ENCODE data around the gene SLC9A5. TPM values are rescaled to one million over a fixed set of nuclear protein-coding genes. Genes with fewer than 3 reads are reported as not detected.

The SLC9A5 gene
- 0.57 and 1.9 TPM in 2 replicates for total RNA-seq (2014; rRNA removed; shearing (Covaris generic))
- 0.70 and 0.76 TPM in 2 replicates for polyA plus RNA-seq (2015; cell fraction: cytosol; rRNA removed)
- 5.7 and 7.2 TPM in 2 replicates for polyA plus RNA-seq (2015; cell fraction: nucleus; rRNA removed)

DNA sequence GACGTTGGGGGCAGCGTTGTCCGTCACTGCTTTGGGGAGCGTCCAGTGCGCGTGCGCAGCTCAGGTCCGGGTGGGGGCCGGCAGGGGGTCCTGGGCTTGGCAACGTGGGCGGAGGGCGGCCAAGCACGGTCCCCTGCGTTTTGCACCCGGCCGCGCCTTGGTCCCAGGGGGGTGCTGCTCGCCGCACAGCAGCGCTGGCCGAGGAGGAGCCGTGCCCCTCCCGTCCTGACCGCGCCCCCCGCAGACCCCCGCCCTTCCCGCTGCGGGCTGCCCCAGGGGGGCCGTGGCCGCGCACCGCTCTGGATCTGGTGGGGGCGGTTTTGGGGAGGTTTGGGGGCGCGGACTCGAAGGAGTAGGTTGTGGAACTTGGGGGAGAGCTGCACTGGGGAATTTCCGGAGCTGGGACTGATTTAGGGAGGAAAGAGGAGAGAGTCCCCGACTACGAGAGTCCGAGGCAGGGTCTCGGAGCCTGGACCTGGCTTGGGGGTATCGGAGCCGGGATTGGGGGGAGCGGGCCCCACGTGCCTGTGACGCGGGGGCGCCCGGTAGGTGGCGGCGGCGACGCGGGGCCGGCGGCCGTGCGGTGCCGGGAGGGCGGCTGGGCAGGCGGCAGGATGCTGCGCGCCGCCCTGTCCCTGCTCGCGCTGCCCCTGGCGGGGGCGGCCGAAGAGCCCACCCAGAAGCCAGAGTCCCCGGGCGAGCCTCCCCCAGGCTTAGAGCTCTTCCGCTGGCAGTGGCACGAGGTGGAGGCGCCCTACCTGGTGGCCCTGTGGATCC lies at the start of gene SLC9A5:
TSS of gene SLC9A5 (plus strand) at position 579 of the 777 bp plus-strand sequence. CDS start at position 615, 36 bp downstream.
- no peak for DNase-seq (ENCODE audit: low read depth)

DNA sequence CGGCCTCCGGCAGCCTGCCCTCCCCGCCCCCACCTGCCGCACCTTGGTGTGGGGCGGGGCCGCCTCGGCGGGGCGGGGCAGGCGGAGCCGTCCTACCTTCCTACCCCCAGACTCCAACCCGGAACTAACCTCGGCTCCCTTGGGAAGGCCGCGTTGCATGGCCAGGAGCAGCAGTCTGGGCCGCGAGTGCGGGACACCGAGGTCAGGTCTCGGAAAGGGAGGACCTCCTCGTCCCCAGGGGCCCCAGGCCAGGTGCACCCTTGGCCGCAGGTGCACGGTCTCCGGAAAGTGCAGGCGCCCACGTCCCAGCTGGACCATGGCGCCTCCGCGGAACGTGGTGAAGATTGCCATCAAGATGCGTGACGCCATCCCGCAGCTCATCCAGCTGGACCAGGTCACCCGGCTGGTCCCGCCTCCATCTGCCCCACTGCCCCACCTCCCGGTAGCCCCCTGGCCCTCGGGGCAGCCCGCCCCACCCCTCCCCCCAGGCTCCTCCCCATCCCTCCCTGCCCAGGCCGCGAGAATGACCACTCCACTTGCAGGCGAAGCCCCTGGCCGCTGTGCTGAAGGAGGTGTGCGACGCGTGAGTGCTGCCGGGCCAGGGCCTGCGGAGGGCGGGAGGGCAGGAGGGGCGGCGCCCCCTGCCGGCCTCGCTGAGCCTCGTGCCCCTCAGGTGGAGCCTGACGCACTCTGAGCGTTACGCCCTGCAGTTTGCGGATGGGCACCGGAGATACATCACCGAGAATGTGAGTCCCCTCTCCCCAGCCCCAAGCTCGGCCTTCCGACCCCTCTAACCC lies 49.6 kb upstream of the SLC9A5 start, which contains the start of gene ELMO3:
TSS of gene ELMO3 (plus strand) at position 121 of the 797 bp plus-strand sequence. CDS start at position 317, 196 bp downstream.
- no peak for DNase-seq (ENCODE audit: low read depth)

DNA sequence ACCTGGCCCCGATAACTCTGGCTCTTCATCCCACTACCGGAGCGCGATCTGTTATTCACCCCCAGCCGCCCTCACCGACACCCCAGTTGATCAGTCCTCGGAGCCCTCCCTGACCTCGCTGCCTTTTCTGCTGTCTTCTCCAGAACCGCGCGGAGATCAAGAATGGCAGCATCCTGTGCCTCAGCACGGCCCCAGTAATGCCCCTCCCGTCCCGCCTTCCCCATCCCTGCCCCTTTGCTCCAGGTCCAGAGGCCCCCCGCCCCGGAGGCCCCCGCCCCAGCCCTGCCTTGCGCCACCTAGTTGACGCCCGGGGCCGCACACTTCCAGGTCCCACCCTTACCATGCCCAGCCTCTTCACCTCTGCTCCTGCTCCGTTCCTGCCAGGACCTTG lies 49.0 kb upstream of the SLC9A5 start:
- DNase-seq (ENCODE audit: low read depth) = no peak

- DNase-seq (ENCODE audit: low read depth) = no peak
Observed at GRCh38 chr16:67200491-67200890, 48.3 kb upstream of the SLC9A5 start.

GRCh38 chr16:67201411-67202345 lies 47.1 kb upstream of the SLC9A5 start:
- DNase-seq (ENCODE audit: low read depth) = no peak

DNA sequence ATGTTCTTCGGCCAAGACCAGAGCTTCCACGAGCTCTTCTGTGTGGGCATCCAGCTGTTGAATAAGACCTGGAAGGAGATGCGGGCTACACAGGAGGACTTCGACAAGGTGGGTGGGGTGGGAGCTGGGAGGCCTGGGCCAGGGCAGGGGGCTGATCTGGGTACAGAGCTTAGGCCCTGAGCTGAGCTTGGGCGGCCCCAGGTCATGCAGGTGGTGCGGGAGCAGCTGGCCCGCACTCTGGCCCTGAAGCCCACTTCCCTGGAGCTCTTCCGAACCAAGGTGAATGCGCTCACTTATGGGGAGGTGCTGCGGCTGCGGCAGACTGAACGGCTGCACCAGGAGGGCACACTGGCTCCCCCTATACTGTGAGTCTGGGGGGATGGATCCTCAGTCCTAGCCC lies 46.4 kb upstream of the SLC9A5 start:
- no peak for DNase-seq (ENCODE audit: low read depth)

DNA sequence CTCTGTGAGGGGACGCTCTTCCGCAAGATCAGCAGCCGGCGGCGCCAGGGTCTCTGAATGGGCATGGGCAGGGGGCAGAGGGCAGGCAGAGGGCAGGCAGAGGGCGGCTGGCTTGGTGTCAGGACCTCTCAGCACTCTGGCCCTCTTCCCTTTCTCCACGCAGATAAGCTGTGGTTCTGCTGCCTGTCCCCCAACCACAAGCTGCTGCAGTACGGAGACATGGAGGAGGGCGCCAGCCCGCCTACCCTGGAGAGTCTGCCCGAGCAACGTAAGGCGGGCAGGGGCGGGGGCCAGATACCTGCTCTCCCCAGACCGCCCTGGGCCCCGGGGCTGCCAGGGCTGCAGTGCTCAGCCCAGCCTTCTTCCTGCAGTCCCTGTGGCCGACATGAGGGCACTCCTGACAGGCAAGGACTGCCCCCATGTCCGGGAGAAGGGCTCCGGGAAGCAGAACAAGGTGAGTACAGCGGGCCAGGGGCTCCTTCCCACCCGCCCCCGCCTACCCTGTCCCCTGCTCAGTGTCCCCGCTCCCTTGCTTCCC lies 45.8 kb upstream of the SLC9A5 start:
- no peak for DNase-seq (ENCODE audit: low read depth)

DNA sequence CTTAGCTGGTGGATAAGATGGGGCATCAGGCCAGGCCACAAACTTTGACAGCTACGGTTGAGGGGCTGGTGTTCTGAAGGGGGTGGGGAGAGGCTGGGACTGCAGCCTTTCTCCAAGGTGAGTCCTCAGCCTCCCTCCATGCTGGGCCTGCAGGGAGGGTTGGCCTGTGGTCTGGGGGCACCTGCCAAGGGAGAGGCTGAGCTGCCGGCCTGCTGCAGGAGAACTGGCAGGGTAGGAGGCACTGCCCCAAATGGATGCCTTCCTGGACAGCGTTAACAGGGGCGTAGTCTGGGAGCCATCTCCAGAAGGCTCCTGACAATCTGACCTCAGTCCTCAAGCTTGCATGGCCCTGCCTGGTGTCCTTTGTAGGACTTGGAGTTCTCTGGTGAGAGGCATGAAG lies 44.7 kb upstream of the SLC9A5 start:
- DNase-seq (ENCODE audit: low read depth) = no peak

DNA sequence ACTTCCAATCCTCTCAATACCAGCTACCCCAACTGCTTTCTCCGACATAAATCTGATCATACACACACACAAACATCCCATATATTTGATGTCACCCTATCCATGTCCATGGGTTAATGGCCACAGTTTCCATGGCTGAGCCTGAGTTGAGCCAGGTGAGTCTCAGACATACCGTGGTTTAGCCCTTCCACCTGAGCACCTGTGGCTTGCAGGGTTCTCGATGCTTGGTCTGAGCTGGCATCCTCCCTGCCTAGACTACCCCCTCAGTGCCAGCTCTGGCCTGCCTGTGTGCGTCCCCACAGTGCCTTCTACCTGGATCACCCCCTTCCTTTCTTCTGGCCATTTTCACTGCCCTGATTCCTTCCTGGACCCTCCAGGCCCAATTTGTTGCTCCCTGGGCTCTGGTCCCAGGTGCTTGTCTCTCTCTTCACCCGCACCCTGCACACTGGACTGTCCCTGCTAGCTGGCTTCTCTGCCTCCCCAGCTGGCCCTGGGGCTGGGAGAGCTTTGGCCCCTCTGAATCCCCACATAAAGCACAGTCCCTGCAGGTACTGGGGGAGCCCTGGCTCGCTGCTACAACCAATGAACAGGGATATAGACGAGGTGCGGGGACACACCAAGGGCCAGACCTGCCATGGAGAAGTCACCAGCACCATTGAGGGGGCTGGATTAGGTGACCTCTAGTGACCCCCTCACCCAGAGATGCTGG lies 42.5 kb upstream of the SLC9A5 start:
- no peak for DNase-seq (ENCODE audit: low read depth)

GRCh38 chr16:67206838-67207248 lies 41.9 kb upstream of the SLC9A5 start:
- no peak for DNase-seq (ENCODE audit: low read depth)

DNA sequence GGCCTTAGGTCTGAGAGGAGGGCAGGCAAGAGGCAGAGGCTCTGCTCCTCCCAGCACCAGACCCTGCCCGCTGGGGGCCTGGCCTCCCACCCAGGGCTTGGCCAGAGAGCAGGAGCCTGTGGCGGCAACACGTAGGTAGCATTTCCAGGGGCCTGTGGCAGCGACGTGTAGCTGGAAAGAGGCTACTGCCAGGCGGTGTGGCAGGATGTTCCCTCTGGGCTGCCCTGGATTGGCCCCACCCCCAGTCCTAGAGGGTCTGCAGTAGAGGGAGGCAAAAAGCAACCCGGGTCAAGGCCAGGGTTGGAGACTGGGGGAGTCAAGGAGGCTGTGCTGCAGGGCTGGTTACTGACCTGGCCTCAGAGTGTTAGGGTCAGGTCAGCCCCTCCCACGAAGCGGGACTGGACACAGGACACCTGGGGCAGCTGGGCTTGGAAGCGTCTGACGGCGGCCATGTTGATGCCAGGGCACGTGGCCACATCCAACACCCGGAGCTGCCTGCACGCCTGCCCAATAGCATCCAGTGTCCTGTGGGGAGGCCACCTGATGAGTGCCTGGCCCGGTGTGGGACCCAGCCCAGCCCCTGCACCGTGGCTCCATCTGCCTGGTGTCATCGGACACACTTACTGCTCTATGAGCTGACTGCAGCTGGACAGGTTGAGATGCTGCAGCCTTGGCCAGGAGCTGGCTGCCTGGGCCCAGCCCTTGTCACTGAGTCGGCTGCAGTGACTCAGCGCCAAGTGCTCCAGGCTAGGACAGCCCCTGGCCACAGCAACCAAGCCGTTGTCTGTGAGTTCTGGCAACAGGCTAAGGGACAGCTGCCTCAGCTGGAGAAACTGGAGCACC lies 41.3 kb upstream of the SLC9A5 start:
- peak; percentile 58 for DNase-seq (ENCODE audit: low read depth)

DNA sequence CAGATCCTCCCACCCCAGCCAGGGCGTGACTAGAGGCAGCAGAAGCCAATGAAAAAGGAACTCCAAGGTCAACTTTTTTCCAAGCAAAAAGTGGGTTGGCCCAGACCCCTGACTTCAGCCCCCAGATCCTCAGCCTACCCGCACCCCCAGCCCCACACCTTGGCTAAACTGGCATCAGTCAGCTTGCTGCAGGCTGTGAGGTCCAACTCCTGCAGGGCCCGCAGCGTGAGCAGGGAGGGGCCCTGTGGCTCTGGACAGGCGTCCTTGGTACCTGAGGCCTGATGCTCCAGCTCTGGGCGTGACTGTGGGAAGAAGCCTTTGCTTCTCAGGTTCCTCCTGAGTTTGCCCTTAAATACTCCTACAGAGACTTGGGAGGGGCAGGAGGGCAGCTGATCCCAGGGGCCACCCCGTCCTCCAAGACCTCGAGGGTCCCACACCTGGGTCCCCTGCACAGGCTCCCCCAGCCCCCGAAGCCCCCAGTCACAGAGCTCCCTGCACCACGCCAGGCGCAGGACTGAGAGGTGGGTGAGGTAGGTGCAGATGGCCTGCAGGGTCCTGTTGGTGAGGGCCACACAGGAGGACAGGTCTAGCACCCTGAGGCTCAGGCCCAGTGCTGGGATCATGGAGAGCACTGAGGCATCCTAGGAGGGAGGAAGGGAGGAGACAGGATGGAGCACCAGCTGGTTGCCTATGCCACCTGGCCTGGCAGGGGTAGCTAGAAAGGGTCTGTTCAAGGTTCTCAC lies 40.5 kb upstream of the SLC9A5 start:
- DNase-seq (ENCODE audit: low read depth) = no peak

- no peak for DNase-seq (ENCODE audit: low read depth)
Observed at GRCh38 chr16:67209565-67209964, 39.2 kb upstream of the SLC9A5 start.

GRCh38 chr16:67210069-67210937 lies 38.5 kb upstream of the SLC9A5 start:
- no peak for DNase-seq (ENCODE audit: low read depth)

GRCh38 chr16:67211674-67212073 lies 37.1 kb upstream of the SLC9A5 start:
- DNase-seq (ENCODE audit: low read depth) = no peak

DNA sequence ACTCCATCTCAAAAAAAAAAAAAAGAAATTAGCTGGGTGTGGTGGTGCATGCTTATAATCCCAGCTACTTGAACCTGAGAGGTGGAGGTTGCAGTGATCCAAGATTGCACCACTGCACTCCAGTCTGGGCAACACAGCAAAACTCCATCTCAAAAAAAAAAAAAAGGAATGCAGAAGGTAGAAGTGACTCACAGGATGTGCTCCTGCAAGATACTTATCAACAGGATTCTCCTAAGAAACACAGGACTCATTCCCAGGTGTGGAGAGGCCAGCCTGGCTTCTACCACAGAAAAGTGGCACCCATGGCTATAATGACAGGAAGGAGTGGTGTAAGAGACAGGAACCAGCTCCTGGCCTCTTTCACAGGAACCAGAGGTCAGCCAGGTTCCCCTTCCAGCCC lies 36.0 kb upstream of the SLC9A5 start:
- peak; percentile 69 for DNase-seq (ENCODE audit: low read depth)

DNA sequence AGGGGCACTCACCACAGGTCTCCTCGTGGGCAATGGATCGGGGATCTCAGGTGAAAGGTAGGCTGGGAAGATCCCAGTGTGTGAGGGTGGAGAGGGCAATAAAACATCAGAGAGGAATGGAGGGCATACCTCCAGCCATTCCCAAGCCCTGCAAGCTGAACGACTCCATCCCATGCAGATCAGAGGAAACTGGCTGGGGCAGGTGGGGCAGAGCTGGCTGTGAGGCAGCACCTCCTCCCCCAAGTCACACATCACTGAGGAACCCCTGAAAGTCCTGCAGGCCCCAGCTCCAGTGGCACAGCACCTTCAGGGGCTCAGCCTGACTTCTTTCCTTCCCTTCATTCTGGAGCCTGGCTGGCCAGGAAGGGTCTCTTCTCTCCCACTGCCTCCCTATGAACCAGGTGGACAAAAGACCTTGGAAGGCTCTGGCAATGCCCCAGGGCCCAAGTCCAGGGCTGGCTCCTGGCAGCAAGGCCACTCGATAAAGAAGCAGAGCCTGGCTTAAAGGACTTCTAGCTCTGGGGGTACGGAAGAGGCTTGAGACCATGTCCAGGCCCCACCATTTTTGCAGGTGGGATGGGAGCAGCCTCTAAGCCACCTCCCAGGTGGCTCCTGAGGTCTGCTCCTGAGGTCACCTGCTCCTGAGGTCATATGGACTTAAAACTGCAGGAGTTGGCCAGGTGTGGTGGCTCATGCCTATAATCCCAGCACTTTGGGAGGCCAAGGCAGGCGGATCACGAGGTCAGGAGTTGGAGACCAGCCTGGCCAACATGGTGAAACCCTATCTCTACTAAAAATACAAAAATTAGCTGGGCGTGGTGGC lies 35.4 kb upstream of the SLC9A5 start:
- DNase-seq (ENCODE audit: low read depth) = no peak

All from HT1080 (cell line).